ENCODE results near the gene PCBP4. TPM values are rescaled to one million over a fixed set of nuclear protein-coding genes. Genes with fewer than 3 reads are reported as not detected.

The PCBP4 gene
- total RNA-seq, 2 experiments from 2014 or later = 2.0 to 12.5 TPM

DNA sequence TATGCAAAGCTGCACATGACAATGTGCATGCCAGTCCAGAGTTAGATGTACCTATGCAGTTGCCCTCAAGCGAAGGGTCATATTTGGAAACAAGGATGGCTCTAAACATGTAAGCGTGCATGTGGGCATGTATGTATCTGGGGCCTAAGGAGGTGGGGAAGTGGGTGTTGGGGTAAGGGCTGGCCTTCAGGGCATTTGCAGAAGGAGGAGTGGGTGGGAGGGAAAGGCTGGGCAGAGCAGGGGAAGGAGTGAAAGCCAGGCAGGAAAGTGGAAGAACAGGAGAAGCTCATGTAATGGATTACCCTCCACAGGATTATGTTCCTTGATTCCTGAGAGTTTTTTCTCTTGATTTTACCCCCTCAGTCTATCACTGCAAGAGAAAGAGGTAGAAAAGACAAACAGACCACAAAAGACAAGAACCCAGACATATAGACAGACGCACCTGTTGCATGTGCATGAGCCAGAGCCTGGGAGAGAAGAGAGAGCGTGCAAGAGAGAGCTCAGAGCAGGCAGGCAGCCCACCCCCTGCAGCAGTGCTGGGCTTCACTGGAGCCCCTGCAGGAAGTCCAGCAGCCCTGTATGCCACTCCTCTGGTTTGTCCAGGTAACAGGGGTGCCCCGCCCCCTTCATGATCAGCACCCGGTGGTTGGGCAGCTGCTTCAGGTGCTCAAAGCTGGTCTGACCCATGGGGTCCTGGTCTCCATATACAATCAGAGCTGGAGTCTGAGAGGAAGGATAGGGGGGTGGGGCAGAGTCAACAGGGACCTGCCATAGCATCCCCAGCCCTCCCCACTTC, 1.8 kb upstream of the PCBP4 start:
- TSS peak; percentile 75 for BruUV-seq (replicated peaks)
- H3K4me1 ChIP-seq (ENCODE audit: insufficient read depth, low read length, poor library complexity, severe bottlenecking) = peaks cover 11% of the 10 kb centered on the region
- H3K9me3 ChIP-seq (ENCODE audit: low read length) = no peaks in the 10 kb centered on the region
- H4K20me1 ChIP-seq (ENCODE audit: insufficient read depth, low read length) = no peaks in the 10 kb centered on the region
- H3K79me2 ChIP-seq (ENCODE audit: insufficient read depth, low read depth, low read length) = no peaks in the 10 kb centered on the region
- no peak for DNase-seq (ENCODE audit: low spot score)
- no peaks in the 10 kb centered on the region for H3K9me2 ChIP-seq (ENCODE audit: insufficient read depth, low read length)
- intact Hi-C loops (cut with micrococcal nuclease; ENCODE audit: unreplicated experiment) = no loop called here
- ChIA-PET POLR2A (no interaction called here), CTCF (ENCODE audit: unreplicated experiment) (interaction anchor here (0.5 to 0.6 kb wide), 2 partner anchors 14 to 25 kb away, joined by 3 to 4 read pairs; no protein-coding TSS in a partner anchor)
- H3K36me3 ChIP-seq (ENCODE audit: insufficient read depth, low read length) = no peaks in the 10 kb centered on the region
- no peak overlapping the region for H3K4me3 ChIP-seq (ENCODE audit: low read depth, low read length, poor library complexity, severe bottlenecking)
- no peak for TF ChIP-seq CTCF (conservative IDR thresholded peaks at IDR 0.05; ENCODE audit: low read length)
- TF ChIP-seq EZH2phosphoT487 (IDR thresholded peaks at IDR 0.05; ENCODE audit: borderline replicate concordance, low read depth, low read length) = no peak
- no peak overlapping the region for H3K27ac ChIP-seq (ENCODE audit: low read depth, low read length, poor library complexity, severe bottlenecking)
- no peak overlapping the region for H3K4me2 ChIP-seq (ENCODE audit: low read length)
- no peak overlapping the region for H2AFZ ChIP-seq (ENCODE audit: low read length)

DNA sequence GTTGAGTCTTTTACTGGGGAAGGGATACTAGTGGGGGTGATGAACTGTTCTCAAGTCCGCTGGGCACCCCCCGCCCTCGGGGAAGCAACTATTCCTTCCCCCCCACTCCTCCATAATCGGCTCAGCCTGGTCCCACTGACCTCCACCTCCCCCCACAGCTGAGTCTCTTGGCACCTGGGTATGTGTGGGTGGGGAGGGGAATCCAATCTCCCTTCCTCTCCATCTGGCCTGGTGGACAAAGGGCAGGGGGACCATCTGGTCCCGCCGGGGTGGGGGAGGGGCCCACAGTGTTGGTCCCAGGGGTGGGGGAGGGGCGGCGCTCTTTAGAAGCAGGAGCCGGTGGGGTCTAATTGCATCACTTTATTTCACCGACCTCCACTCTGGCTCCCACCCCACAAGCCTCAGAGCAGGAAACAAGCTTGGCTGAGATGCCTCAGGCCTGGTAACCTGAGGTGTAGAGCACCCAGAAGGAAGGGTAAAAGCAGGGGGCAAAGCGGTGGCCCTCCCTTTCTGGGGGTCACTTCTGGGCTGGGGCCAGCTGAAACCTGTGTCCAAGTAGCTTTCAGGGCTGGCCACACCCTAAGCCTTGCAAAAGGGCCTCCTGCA, 1.0 kb upstream of the PCBP4 start:
- intact Hi-C loops (cut with micrococcal nuclease; ENCODE audit: unreplicated experiment) = no loop called here
- no peak overlapping the region for H3K27ac ChIP-seq (ENCODE audit: low read depth, low read length, poor library complexity, severe bottlenecking)
- H3K9me2 ChIP-seq (ENCODE audit: insufficient read depth, low read length) = no peaks in the 10 kb centered on the region
- H3K4me3 ChIP-seq (ENCODE audit: low read depth, low read length, poor library complexity, severe bottlenecking) = peak overlapping the region; percentile 51
- CTCF ChIA-PET (ENCODE audit: unreplicated experiment) = interaction anchor here (0.5 to 0.7 kb wide), 3 partner anchors 14 to 725 kb away, joined by 3 to 8 read pairs (median 4); no protein-coding TSS in a partner anchor
- TF ChIP-seq EZH2phosphoT487 (IDR thresholded peaks at IDR 0.05; ENCODE audit: borderline replicate concordance, low read depth, low read length) (0 out of 2 replicates have a peak, but pooled peaks have one; percentile 12), CTCF (conservative IDR thresholded peaks at IDR 0.05; ENCODE audit: low read length) (no peak)
- no peak overlapping the region for H2AFZ ChIP-seq (ENCODE audit: low read length)
- H3K4me1 ChIP-seq (ENCODE audit: insufficient read depth, low read length, poor library complexity, severe bottlenecking) = peaks cover 10% of the 10 kb centered on the region
- no peaks in the 10 kb centered on the region for H4K20me1 ChIP-seq (ENCODE audit: insufficient read depth, low read length)
- peak overlapping the region; percentile 45; the same call in 1 of the 2 replicates for H3K4me2 ChIP-seq (ENCODE audit: low read length)
- no peak for DNase-seq (ENCODE audit: low spot score)
- no peaks in the 10 kb centered on the region for H3K9me3 ChIP-seq (ENCODE audit: low read length)
- BruUV-seq (replicated peaks) = no TSS peak
- H3K79me2 ChIP-seq (ENCODE audit: insufficient read depth, low read depth, low read length) = no peaks in the 10 kb centered on the region
- no peaks in the 10 kb centered on the region for H3K36me3 ChIP-seq (ENCODE audit: insufficient read depth, low read length)
- POLR2A ChIA-PET = no interaction called here
